ENCODE measurements around the gene TNXB.
"Not testable (repeated sequence)": the region's sequence is repeated elsewhere in the genome, so short reads cannot be mapped to it uniquely, and the experiment has no call there.

DNA sequence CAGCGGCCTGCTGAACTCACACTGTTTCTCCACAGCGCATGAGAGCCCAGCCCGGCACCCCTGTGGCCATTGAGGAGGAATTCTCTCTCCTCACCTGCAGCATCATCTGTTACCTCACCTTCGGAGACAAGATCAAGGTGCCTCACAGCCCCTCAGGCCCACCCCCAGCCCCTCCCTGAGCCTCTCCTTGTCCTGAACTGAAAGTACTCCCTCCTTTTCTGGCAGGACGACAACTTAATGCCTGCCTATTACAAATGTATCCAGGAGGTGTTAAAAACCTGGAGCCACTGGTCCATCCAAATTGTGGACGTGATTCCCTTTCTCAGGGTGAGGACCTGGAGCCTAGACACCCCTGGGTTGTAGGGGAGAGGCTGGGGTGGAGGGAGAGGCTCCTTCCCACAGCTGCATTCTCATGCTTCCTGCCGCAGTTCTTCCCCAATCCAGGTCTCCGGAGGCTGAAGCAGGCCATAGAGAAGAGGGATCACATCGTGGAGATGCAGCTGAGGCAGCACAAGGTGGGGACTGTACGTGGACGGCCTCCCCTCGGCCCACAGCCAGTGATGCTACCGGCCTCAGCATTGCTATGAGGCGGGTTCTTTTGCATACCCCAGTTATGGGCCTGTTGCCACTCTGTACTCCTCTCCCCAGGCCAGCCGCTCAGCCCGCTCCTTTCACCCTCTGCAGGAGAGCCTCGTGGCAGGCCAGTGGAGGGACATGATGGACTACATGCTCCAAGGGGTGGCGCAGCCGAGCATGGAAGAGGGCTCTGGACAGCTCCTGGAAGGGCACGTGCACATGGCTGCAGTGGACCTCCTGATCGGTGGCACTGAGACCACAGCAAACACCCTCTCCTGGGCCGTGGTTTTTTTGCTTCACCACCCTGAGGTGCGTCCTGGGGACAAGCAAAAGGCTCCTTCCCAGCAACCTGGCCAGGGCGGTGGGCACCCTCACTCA, 69.5 kb downstream of the TNXB start:
- TF ChIP-seq EP300 (IDR thresholded peaks at IDR 0.05); POLR2AphosphoS2 (conservative IDR thresholded peaks at IDR 0.05; ENCODE audit: low read length); KDM1A (IDR thresholded peaks at IDR 0.05; ENCODE audit: low read depth); RAD21 (conservative IDR thresholded peaks at IDR 0.05 in 1 of 2, IDR thresholded peaks at IDR 0.05 in 1 of 2); JUNB (IDR thresholded peaks at IDR 0.05); ZFP36 (IDR thresholded peaks at IDR 0.05; ENCODE audit: borderline replicate concordance, partially characterized antibody): not testable (repeated sequence)
- TF ChIP-seq, protein P1, sequence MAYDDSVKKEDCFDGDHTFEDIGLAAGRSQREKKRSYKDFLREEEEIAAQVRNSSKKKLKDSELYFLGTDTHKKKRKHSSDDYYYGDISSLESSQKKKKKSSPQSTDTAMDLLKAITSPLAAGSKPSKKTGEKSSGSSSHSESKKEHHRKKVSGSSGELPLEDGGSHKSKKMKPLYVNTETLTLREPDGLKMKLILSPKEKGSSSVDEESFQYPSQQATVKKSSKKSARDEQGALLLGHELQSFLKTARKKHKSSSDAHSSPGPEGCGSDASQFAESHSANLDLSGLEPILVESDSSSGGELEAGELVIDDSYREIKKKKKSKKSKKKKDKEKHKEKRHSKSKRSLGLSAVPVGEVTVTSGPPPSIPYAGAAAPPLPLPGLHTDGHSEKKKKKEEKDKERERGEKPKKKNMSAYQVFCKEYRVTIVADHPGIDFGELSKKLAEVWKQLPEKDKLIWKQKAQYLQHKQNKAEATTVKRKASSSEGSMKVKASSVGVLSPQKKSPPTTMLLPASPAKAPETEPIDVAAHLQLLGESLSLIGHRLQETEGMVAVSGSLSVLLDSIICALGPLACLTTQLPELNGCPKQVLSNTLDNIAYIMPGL (CRISPR knock-in tag; IDR thresholded peaks at IDR 0.05; ENCODE audit: borderline replicate concordance) = not testable (repeated sequence)
- TF ChIP-seq, protein P2, sequence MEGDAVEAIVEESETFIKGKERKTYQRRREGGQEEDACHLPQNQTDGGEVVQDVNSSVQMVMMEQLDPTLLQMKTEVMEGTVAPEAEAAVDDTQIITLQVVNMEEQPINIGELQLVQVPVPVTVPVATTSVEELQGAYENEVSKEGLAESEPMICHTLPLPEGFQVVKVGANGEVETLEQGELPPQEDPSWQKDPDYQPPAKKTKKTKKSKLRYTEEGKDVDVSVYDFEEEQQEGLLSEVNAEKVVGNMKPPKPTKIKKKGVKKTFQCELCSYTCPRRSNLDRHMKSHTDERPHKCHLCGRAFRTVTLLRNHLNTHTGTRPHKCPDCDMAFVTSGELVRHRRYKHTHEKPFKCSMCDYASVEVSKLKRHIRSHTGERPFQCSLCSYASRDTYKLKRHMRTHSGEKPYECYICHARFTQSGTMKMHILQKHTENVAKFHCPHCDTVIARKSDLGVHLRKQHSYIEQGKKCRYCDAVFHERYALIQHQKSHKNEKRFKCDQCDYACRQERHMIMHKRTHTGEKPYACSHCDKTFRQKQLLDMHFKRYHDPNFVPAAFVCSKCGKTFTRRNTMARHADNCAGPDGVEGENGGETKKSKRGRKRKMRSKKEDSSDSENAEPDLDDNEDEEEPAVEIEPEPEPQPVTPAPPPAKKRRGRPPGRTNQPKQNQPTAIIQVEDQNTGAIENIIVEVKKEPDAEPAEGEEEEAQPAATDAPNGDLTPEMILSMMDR (IDR thresholded peaks at IDR 0.05) = not testable (repeated sequence)
